ENCODE results near the gene NFE2. TPM values are rescaled to one million over a fixed set of nuclear protein-coding genes. Genes with fewer than 3 reads are reported as not detected.
A peak's percentile ranks its signal among the peaks of the same experiment; 100 is the strongest.
"Not testable (repeated sequence)": the region's sequence is repeated elsewhere in the genome, so short reads cannot be mapped to it uniquely, and the experiment has no call there.

The NFE2 gene
- total RNA-seq, 2 experiments from 2014 or later: not detected

DNA sequence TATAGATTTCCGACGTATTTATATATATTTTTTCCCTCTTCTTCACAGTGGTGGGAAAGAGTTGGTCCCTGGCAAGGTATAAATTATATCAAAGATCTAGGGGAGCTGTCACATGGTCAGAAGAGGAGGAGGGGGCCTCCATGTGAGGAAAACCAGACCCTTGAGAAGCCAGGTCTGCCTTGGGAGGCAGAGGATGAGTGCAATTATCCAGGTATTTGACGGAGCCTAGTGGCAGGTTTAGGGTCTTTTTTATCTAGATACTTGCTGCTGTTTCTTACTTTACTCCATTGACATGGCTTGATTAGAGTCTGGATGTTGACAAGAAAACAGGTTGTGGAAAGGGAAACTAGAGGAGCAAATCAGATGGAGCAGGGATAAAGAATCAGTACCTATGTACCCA, 29.6 kb upstream of the NFE2 start:
- DNase-seq (ENCODE audit: low spot score): no peak
- H3K36me3 ChIP-seq (ENCODE audit: insufficient read depth, low read length): peaks cover 4% of the 10 kb centered on the region; the same call in 1 of the 2 replicates
- H3K4me3 ChIP-seq (ENCODE audit: low read depth, low read length, poor library complexity, severe bottlenecking): no peak overlapping the region
- H4K20me1 ChIP-seq (ENCODE audit: insufficient read depth, low read length): no peaks in the 10 kb centered on the region
- no peak overlapping the region for H3K4me2 ChIP-seq (ENCODE audit: low read length)
- TF ChIP-seq, protein P1, sequence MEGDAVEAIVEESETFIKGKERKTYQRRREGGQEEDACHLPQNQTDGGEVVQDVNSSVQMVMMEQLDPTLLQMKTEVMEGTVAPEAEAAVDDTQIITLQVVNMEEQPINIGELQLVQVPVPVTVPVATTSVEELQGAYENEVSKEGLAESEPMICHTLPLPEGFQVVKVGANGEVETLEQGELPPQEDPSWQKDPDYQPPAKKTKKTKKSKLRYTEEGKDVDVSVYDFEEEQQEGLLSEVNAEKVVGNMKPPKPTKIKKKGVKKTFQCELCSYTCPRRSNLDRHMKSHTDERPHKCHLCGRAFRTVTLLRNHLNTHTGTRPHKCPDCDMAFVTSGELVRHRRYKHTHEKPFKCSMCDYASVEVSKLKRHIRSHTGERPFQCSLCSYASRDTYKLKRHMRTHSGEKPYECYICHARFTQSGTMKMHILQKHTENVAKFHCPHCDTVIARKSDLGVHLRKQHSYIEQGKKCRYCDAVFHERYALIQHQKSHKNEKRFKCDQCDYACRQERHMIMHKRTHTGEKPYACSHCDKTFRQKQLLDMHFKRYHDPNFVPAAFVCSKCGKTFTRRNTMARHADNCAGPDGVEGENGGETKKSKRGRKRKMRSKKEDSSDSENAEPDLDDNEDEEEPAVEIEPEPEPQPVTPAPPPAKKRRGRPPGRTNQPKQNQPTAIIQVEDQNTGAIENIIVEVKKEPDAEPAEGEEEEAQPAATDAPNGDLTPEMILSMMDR (conservative IDR thresholded peaks at IDR 0.05; ENCODE audit: low read length): no peak
- no peak for TF ChIP-seq EZH2phosphoT487 (IDR thresholded peaks at IDR 0.05; ENCODE audit: borderline replicate concordance, low read depth, low read length)
- H3K27ac ChIP-seq (ENCODE audit: low read depth, low read length, poor library complexity, severe bottlenecking): no peak overlapping the region
- CTCF ChIA-PET (ENCODE audit: unreplicated experiment): no interaction called here
- intact Hi-C loops (cut with micrococcal nuclease; ENCODE audit: unreplicated experiment): no loop called here
- peaks cover 15% of the 10 kb centered on the region for H3K79me2 ChIP-seq (ENCODE audit: insufficient read depth, low read depth, low read length)
- H3K9me3 ChIP-seq (ENCODE audit: low read length): no peaks in the 10 kb centered on the region
- H3K4me1 ChIP-seq (ENCODE audit: insufficient read depth, low read length, poor library complexity, severe bottlenecking): peaks cover 14% of the 10 kb centered on the region
- no peaks in the 10 kb centered on the region for H3K9me2 ChIP-seq (ENCODE audit: insufficient read depth, low read length)
- POLR2A ChIA-PET: no interaction called here
- no TSS peak for BruUV-seq (replicated peaks)
- H2AFZ ChIP-seq (ENCODE audit: low read length): no peak overlapping the region

DNA sequence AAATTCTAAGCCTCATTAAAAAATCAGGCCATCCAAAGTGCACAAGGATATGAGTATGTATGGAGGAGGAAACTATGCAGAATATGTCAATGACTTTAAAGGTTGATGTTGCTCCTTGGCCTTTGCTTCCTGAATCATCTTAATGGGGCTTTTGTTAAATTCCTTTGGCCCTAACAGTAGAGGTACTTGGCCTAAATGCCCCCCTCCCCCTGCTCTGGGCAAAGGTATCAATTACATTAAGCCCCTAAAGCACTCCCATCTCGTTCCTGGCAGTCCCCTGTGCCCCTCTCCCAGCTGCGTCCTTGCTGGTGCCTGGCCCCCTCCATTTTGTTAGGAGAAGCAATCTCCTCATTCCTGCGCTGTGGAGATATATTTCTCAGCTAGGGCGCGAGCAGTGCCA, 28.9 kb upstream of the NFE2 start:
- H3K9me3 ChIP-seq (ENCODE audit: low read length): no peaks in the 10 kb centered on the region
- H3K27ac ChIP-seq (ENCODE audit: low read depth, low read length, poor library complexity, severe bottlenecking): no peak overlapping the region
- H3K79me2 ChIP-seq (ENCODE audit: insufficient read depth, low read depth, low read length): peaks cover 18% of the 10 kb centered on the region
- H2AFZ ChIP-seq (ENCODE audit: low read length): no peak overlapping the region
- no TSS peak for BruUV-seq (replicated peaks)
- ChIA-PET POLR2A (no interaction called here), CTCF (ENCODE audit: unreplicated experiment) (no interaction called here)
- no peak overlapping the region for H3K4me3 ChIP-seq (ENCODE audit: low read depth, low read length, poor library complexity, severe bottlenecking)
- DNase-seq (ENCODE audit: low spot score): no peak
- H4K20me1 ChIP-seq (ENCODE audit: insufficient read depth, low read length): no peaks in the 10 kb centered on the region
- TF ChIP-seq EZH2phosphoT487 (IDR thresholded peaks at IDR 0.05; ENCODE audit: borderline replicate concordance, low read depth, low read length): no peak
- TF ChIP-seq, protein P1 (conservative IDR thresholded peaks at IDR 0.05; ENCODE audit: low read length): no peak
- H3K4me2 ChIP-seq (ENCODE audit: low read length): no peak overlapping the region
- intact Hi-C loops (cut with micrococcal nuclease; ENCODE audit: unreplicated experiment): no loop called here
- no peaks in the 10 kb centered on the region for H3K9me2 ChIP-seq (ENCODE audit: insufficient read depth, low read length)
- peaks cover 9% of the 10 kb centered on the region for H3K4me1 ChIP-seq (ENCODE audit: insufficient read depth, low read length, poor library complexity, severe bottlenecking)
- H3K36me3 ChIP-seq (ENCODE audit: insufficient read depth, low read length): peaks cover 4% of the 10 kb centered on the region; the same call in 1 of the 2 replicates

DNA sequence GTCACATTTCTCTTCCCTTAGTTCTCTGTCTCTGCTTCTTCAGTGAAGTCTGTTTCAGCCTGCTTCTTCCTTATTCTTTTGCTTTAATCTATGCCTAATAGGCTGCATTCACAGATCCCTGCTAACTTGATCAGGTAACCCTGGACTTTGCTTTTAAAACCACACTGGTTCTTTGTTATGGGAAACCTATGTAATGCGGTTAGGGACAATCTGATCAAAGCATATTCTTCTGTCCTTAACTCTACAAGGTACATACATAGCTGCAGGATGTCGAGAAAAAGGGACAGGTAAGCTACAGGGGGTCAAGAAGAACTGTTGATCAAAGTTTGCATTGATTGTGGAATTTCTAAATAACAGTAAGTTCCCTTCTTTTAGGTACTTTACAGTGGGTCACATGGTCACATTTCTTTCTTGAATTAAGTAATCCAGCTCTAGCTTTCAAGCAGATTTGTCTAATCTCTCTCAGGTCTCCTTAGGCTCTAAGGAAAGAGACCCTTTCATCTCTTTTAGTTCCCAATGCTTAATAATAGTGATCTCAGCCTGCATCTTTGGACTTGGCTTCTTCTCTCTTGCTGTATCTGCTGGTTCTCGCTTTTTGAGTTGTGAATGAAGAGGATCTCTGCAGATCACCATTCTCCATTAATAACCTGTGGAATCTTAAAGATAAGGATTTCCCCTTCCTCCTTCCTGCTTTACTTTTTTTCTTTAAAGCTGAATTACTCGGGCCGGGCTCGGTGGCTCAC, 28.0 kb upstream of the NFE2 start:
- no peak for TF ChIP-seq EZH2phosphoT487 (IDR thresholded peaks at IDR 0.05; ENCODE audit: borderline replicate concordance, low read depth, low read length)
- TF ChIP-seq, protein P1 (conservative IDR thresholded peaks at IDR 0.05; ENCODE audit: low read length): no peak
- H3K9me2 ChIP-seq (ENCODE audit: insufficient read depth, low read length): no peaks in the 10 kb centered on the region
- H4K20me1 ChIP-seq (ENCODE audit: insufficient read depth, low read length): no peaks in the 10 kb centered on the region
- peaks cover 4% of the 10 kb centered on the region; the same call in 1 of the 2 replicates for H3K36me3 ChIP-seq (ENCODE audit: insufficient read depth, low read length)
- peaks cover 14% of the 10 kb centered on the region for H3K4me1 ChIP-seq (ENCODE audit: insufficient read depth, low read length, poor library complexity, severe bottlenecking)
- intact Hi-C loops (cut with micrococcal nuclease; ENCODE audit: unreplicated experiment): no loop called here
- H3K9me3 ChIP-seq (ENCODE audit: low read length): no peaks in the 10 kb centered on the region
- peaks cover 18% of the 10 kb centered on the region for H3K79me2 ChIP-seq (ENCODE audit: insufficient read depth, low read depth, low read length)
- no peak overlapping the region for H3K4me3 ChIP-seq (ENCODE audit: low read depth, low read length, poor library complexity, severe bottlenecking)
- no peak for DNase-seq (ENCODE audit: low spot score)
- ChIA-PET POLR2A (no interaction called here), CTCF (ENCODE audit: unreplicated experiment) (no interaction called here)
- no peak overlapping the region for H2AFZ ChIP-seq (ENCODE audit: low read length)
- H3K27ac ChIP-seq (ENCODE audit: low read depth, low read length, poor library complexity, severe bottlenecking): no peak overlapping the region
- BruUV-seq (replicated peaks): no TSS peak
- no peak overlapping the region for H3K4me2 ChIP-seq (ENCODE audit: low read length)

DNA sequence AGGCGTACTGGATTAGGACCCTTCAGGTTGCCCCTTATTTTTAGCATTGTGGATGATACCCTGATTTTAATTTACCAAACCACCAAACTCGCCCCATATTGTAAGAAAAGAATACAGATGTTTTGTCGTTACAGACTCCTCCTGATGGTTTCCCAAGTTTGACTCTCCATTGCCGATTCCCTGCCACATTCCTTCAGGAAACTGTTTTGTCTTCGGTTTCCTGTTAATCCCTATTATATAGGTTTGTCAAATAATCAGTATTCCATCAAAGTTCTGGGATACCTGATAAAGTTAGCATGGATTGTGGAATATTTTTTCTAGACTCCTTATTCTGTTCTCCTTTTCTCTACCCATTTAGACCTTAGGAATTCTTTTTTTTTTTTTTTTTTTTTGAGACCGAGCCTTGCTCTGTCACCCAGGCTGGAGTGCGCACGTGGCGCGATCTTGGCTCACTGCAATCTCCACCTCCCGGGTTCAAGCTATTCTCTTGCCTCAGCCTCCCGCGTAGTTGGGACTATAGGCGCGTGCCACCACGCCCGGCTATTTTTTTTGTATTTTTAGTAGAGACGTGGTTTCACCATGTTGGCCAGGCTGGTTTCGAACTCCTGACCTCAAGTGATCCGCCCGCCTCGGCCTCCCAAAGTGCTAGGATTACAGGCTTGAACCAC, 24.8 kb upstream of the NFE2 start:
- Histone ChIP-seq H3K27ac (ENCODE audit: low read depth, low read length, poor library complexity, severe bottlenecking) (peak overlapping the region; percentile 1), H2AFZ (ENCODE audit: low read length) (peak overlapping the region; percentile 32; the same call in 1 of the 2 replicates), H3K79me2 (ENCODE audit: insufficient read depth, low read depth, low read length) (peaks cover 14% of the 10 kb centered on the region), H3K4me2 (ENCODE audit: low read length) (peak overlapping the region; percentile 69), H3K4me3 (ENCODE audit: low read depth, low read length, poor library complexity, severe bottlenecking) (peak overlapping the region; percentile 72)
- not testable (repeated sequence) for H3K4me1 ChIP-seq (ENCODE audit: insufficient read depth, low read length, poor library complexity, severe bottlenecking); H3K36me3 ChIP-seq (ENCODE audit: insufficient read depth, low read length); H3K9me2 ChIP-seq (ENCODE audit: insufficient read depth, low read length); H4K20me1 ChIP-seq (ENCODE audit: insufficient read depth, low read length); DNase-seq (ENCODE audit: low spot score); H3K9me3 ChIP-seq (ENCODE audit: low read length)
- CTCF ChIA-PET (ENCODE audit: unreplicated experiment): interaction anchor here (0.6 to 1.9 kb wide), 13 partner anchors 12 to 700 kb away, joined by 3 to 6 read pairs (median 4); partner anchors contain the start of gene CBX5
- BruUV-seq (replicated peaks): TSS peak; percentile 90
- intact Hi-C loops (cut with micrococcal nuclease; ENCODE audit: unreplicated experiment): loop anchor here (1.0 to 2.0 kb wide), 2 partner anchors 31 to 34 kb away; no protein-coding TSS in a partner anchor
- POLR2A ChIA-PET: interaction anchor here (0.6 to 2.2 kb wide), 7 partner anchors 7 to 171 kb away, joined by 3 to 15 read pairs (median 5); partner anchors contain the start of gene HNRNPA1
